HuH-7.5 (cell line): ENCODE measurements around the gene MTMR11.
A peak's percentile ranks its signal among the peaks of the same experiment; 100 is the strongest.
"Not testable (repeated sequence)": the region's sequence is repeated elsewhere in the genome, so short reads cannot be mapped to it uniquely, and the experiment has no call there.

Experiments used
- DNase-seq: peaks from one replicate; pipeline ENCODE4 v3.0.0; 2011; ENCODE audit warnings: low spot score

Gene MTMR11

DNA sequence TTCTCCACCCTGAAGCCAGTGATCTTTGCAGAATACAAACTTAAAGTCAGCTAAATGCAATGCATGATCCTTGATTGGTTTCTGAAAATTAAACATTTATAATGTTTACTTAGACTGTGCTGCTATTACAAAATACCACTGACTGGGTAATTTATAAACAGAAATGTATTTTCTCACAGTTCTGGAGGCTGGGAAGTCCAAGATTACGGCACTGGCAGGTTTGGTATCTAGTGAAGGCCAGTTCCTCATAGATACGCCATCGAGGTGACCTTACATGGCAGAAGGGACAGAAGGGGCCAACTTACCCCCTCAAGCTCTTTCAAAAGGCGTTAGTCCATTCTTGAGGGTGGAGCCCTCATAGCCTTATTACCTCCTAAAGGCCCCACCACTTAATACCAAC is 40.1 kb downstream of the MTMR11 start:
- DNase-seq = no peak

DNA sequence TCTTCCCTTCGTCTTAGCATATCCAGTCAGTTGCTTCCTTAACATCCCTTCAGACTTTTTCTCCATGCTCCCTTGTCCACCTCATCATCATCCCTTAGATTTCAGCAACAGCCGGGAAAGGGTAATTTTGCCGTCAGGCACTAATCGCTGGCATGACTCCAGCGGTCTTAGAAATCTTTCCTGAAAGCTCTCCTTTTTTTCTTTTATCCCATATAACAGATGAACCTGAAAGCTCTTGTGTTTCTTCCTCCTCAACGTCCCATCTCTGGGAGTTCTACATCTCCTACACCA is 47.7 kb downstream of the MTMR11 start:
- no peak for DNase-seq

DNA sequence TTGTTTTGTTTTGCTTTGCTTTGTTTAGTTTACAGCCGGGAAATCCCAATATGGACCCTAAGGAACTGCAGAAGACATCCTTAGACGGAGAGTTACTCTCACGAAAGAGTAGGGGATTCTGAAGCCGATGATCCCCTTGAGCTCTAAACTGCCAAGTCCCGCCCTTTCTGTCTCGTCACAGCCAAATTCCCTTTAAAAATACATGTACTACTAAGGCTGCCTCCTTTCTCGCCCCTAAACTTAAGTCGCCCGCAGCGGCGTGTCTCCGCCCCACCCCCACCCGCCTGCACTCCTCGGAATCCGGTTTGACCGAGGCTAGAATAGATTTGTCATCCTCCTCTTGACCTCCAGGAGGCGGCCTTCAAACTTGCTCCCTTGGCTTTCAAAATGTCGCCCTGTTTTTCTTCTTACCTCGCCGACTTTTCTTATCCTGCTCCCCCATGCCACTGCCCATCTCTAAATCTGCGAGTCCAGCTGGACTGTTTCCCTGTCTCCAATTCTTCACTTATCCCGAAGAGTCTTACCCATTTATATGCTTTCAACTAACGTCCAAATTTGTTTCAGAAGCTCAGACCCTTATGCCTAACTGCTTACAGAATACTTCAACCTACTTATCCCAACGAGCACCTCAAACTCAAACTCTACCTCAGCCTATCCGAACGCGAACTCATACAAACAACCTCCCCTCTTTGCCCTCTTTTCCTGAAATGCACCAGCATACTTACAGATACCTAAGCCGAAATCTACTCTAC is 48.3 kb downstream of the MTMR11 start:
- DNase-seq = peak; percentile 50

DNA sequence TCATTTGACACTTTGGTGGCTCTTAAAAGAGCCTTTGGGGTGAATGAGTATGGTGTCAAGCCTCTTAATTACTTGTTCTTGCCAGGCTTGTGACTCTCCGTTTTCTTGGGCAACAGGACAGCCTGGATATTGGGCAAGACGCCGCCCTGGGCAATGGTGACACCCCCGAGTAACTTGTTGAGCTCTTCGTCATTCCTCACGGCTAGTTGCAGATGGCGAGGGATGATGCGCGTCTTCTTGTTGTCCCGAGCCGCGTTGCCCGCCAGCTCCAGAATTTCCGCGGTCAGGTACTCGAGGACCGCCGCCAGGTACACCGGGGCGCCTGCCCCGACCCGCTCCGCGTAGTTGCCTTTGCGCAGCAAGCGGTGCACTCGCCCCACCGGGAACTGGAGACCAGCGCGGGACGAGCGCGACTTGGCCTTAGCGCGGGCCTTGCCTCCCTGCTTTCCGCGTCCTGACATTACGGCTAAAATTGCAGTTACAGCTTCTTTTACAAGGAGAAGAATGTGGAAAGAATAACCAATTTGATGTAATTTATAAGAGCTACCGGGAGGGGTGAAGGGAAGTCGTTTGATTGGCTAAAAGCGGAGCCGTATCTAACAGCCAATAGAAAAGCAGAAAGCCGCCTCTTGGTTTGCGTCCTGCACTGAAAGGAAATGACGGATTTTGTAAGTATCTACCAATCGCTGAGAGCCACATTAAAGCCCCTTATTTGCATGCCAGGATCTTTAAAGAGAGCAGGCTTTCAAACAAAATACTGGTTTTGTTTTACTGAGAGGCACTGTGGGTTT is 49.0 kb downstream of the MTMR11 start:
- DNase-seq = peak; percentile 76

DNA sequence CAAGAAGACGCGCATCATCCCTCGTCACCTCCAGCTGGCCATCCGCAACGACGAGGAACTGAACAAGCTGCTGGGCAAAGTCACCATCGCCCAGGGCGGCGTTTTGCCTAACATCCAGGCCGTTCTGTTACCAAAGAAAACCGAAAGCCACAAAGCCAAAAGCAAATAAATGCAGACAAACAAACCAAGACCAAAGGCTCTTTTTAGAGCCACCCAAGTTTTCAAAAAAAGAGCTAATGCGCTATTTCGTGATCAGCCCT is 49.6 kb downstream of the MTMR11 start:
- DNase-seq = not testable (repeated sequence)

DNA sequence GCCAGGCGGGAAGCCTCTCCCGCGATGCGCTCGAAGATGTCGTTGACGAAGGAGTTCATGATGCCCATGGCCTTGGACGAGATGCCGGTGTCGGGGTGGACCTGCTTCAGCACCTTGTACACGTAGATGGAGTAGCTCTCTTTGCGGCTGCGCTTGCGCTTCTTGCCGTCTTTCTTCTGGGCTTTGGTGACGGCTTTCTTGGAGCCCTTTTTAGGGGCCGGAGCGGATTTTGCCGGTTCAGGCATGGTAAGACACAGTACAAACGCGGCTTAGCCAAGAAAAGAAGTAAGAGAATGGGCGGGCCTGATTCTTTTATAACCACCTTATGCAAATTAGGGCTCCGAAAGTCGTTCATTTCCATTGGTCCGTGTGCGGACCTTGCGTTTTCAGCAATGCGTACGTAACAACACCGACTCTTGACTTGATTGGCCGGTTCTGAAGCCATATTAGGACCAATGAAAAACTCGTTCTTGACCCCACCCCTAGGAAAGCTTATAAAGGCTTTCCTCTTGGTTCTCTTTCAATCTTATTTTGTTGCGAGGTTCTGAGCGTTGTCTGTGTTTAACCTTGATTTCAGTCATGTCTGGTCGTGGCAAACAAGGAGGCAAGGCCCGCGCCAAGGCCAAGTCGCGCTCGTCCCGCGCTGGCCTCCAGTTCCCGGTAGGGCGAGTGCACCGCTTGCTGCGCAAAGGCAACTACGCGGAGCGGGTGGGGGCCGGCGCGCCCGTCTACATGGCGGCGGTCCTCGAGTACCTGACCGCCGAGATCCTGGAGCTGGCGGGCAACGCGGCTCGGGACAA is 50.1 kb downstream of the MTMR11 start:
- DNase-seq = peak; percentile 80

DNA sequence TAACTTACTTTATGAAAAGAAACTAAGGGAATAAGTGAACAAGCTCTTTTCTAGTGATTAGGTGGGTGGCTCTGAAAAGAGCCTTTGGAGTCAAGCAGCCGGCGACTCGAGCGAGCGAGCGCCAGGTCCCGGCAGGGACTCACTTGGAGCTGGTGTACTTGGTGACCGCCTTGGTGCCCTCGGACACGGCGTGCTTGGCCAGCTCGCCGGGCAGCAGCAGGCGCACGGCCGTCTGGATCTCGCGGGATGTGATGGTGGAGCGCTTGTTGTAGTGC is 50.6 kb downstream of the MTMR11 start:
- not testable (repeated sequence) for DNase-seq

DNA sequence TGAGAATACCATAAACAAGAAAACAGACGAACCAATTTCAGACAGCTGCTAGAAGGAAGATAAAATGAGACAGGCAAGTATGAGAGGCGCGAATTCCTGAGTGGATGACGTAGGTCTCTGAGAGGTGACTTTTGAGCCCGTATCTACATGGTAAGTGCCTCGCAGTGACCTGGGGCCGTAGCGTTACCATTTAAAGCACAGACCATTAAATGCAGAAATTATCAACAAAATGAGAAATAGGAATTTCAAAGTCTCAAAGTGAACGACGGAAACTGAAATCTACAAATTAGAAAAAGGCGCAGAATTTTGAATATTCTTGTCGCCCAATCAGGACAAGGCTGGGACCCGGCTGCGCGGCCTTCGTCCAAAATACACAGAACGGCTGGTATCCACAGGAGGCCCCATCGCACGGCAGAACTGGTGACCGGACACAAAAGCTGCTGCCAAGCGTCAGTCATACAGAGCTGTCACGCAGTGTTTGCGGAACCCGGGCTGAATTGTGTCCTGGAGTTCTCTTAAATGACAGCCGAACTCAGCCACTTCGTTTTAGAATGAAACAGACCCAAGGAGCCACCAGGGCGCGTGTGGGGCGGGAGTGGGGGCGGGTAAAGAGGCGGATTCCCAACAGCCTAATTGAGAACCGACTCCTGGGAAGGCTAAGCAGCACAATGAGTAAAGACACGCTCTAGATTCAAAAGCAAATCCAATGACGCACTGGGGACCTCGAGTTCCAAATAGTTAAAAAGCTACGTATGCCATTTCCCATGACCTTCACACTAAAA is 51.1 kb downstream of the MTMR11 start:
- DNase-seq = no peak

DNA sequence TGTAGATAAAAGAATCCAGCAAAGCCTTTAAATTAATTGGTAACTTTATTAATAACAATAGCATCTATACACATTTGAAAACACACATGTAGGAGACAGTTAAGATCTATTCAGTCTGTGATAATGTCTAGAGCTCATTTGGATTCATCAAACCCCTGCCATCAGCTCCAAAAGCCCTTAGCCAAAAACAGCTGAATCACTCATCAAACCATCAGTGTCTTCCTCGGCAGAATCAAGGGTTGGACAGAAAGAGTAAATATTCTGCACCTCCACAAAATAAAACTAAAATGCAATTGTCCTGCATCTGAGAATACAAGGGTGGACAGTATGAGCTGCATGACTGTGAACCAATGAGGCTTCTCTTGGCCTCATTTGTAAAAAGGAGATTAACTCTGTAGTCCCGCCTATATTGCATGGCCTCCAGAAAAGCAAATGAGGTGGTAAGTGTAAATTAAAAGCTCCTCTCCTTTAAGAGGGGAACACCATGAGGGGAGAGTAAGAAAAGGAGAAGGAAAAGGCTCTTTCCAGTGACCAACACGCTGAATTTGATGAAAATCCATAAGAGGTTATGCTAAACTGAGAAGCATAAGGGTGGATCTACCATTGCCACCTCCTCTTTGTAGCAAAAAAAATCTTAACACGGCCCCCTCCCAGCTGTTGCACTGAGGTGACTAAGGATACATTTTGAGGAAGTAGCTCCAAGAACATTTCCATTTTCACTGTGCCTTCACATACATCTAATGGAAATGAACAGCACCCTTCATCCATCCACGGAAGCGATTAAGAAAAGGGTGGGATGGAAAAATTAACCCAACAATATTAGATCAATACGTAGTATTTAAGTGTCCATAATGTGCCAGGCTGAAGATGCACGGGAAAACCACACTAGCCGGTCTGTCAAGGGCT is 52.0 kb downstream of the MTMR11 start:
- DNase-seq = no peak

DNA sequence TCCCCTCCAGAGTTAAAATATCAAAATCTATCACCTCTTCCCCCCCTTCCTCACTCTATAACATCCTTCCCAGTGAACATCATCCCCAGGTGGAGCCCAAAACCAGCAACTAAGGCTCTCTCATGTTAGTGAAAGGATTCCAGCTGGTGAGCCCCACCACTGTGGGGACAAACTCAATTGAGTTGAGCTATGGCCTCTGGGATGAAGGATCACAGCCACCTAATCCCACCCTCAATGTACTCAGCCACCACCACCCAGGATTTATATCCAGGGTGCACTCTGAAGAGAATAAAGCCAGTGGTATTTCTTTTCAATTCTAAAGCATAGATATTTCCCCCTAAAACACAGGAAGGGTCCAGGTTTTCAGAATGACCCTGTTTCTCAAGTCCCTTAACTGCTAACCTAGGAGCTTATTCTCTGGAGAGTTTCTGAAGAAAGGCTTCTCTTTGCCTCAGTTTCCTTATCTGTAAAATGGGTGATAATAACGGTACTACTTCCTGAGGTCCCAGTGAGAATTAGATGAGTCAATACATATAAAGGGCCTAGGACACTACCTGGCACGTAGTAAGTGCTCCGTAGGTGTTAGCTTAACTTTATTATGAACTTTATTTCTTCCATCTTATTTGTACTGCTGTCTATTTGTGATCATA is 53.0 kb downstream of the MTMR11 start:
- DNase-seq = no peak

DNA sequence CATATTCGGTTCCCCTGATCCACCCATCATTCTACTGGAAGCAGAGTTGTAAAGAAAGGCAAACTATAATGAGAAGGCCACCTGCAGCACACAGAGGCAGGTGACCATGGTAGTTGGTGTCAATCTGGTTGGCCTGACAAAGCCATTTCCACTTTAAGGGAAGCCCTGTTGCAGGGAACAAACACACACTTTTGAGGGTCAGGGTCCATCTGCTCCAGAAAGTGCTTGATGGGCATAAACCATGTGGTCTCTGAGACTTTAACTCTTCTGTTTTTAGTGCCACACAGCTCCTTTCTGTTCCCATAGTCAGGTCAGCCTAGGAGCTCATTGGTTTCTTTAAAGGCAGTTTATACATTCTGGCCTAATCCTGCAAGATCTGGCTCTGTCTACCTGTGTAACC is 54.8 kb downstream of the MTMR11 start:
- no peak for DNase-seq

DNA sequence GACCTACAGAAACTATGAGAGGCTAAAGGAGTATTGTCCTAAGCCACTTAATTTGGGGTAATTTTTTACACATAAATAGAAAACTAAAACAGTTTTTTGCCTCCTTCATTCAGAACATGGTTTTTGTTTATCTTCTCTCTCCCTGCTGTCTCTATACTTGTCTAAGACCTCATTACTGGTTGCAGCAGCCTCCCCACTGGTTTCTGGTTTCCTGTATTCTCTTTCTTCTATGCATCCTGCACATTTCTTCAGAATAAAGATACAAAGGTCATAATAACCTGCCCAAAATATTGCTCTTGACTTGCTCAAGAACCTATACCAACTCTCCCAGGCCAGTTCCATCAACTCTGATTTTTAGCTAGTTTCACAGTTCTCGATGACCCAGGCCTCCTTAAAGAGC is 57.1 kb downstream of the MTMR11 start:
- no peak for DNase-seq
